HTERT RPE-1 (cell line): ENCODE measurements around the gene CLEC4M.
"Not testable (repeated sequence)": the region's sequence is repeated elsewhere in the genome, so short reads cannot be mapped to it uniquely, and the experiment has no call there.

Source experiments
- in situ Hi-C: fragments of 300-500 bp; cut with MboI; formaldehyde crosslinking; loops from 4 replicates; pipeline ENCODE4 v1.14.3; 2020; ENCODE audit warnings: low sequenced_read_pairs

CLEC4M gene

DNA sequence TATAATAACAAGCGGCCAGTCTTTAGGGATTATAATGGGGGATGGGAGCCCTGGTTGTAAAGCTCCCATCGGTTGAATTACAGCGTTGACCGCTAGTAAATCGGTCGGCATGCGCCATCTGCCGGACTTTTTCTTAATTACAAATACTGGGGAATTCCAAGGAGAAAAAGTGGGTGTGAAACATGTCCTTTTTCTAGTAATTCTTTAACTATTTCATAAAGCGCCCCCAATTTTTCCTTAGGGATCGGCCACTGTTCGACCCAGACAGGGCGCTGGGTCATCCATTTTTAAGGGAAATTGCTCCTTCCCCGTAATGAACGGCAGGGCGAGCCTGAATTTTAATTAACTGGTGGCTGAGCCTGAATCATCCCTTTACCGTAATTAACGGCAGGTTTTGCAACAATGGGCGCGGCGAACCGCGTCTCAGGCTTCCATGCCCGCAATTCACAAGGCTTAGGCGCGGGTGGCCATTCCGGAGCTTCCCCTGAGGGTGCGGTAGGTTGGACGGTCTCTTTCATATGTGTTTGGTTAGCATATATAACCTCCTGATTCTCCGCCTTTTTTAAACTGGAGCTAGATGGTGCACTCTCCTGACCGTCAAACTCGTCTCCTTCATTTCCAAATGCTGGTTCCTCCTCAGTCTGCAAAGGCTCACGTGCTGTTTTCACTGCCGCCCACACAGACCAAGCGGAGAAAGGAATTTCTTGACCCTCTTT, 36.8 kb downstream of the CLEC4M start:
- in situ Hi-C loops, result no loop called here

DNA sequence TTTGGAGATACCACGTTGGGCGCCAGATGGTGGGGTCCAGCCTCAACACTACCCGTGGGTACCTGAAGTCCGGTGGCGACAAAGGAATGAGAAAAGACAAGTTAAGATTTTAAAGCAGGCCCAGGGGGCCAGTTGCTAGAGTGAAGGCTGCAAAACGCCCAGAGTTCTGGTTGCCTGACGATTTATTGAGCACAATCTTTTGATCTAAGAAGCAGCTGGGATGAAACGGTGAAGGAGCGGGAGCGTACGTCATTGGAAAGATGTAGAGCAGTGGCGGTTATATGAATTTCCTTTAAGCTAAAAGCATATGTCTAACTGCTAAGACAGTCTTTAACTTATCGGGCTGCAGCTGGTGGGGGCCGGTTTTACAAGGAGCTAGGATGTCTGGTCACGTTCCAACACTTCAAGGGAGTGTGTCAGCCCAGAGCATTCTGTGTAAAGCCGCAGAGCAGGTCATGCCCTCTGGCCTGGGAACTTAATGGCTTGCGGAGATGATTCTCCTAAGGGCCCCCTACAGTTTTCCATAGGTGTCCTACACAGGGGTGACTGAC, 38.1 kb downstream of the CLEC4M start:
- in situ Hi-C loops, result no loop called here

DNA sequence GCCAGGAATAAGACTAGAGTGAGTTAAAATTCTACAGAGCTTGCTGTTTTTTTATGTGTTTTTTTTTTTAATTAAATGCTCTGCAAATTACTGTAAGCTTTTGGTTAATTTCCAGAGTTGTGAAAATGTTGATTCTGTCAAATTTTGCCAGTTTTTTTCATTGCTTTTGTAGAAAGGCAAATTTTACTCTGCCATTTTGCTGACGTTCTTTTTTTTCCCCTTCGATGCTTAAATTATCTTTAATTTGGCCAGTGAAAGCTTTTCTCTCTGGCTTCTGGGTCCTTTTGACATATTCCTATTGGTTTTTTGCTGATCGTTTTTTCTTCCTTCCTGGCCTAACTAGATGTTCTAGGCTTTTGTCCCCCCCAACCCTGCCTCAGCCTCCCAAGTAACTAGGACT, 43.2 kb downstream of the CLEC4M start:
- in situ Hi-C loops, result no loop called here

DNA sequence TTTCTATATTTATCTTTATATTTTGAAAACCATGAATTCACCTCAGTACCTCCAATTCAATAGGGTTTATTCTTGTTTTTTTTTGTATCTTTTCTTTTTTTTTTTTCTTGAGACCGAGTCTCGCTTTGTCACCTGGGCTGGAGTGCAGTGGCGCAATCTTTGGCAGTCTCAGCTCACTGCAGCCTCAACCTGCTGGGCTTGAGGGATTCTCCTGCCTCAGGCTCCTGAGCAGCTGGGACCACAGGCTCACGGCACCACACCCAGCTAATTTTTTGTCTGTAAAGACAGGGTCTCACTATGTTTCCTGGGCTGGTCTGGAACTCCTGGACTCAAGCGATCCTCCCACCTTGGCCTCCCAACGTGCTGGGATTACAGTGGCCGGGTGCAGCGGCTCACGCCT, 43.8 kb downstream of the CLEC4M start:
- in situ Hi-C loops, result no loop called here

DNA sequence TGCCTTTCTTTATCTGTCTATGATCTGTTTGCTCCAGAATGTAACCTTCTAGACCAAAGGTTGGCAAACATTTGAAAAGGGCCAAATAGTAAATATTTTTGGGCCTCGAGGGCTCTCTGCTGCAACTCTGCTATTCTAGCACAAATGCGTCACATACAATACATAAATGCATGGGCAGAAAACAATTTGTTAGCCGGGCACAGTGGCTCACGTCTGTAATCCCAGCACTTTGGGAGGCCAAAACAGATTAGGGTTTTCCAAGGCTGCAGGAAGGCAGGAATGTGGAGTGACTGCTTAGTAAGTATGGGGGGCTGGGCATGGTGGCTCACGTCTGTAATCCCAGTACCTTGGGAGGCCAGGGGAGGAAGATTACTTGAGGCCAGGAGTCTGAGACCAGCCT, 45.1 kb downstream of the CLEC4M start:
- in situ Hi-C loops, result no loop called here

DNA sequence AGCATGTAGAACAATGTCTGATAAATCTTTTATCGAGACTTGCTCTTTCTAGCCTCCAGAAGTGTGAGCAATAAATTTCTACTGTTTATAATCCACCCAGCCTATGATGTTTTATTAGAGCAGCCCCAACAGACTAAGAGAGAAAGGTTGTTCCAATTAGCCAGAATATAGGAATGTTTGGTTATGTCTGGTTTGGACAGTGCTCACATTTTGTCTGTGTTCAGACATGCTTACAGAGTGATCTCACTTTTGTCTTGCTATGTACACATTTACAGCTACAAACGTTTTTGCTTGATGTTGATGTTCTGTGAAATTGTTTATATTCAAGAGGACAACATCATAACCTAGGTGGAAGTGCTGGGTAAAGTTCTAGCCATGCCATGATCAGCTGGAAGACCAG, 48.9 kb downstream of the CLEC4M start:
- in situ Hi-C loops, result no loop called here

DNA sequence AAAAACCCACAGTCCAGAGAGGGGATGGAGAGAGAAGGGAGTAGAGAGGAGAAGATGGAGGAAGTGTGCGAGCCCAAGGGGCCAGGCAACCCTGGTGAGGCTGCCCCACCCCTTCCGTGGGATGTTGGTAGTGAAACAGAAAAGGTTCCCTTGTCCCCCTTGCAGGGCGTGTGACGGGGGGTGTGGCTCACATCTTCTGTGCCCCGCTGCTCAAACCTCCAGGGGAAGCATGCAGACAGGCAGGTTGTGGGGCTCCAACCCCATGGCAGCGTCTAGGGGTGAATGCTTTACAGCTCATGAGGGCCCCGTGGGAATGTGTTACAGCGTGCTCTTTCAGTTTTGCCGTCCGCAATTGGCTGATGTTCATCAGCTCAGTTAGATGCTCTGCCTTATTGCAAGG, 52.3 kb downstream of the CLEC4M start:
- in situ Hi-C loops, result no loop called here

DNA sequence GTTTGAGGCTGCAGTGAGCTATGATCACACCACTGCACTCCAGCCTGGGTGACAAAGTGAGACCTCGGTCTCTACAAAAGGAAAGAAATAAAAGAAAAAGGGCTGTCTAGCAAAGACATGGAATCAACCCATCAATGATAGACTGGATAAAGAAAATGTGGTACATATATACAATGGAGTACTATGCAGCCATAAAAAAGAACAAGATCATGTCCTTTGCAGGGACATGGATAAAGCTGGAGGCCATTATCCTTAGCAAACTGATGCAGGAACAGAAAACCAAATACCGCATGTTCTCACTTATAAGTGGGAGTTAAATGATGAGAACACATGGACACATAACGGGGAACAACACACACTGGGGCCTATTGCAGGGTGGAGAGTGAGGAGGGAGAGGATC, 53.0 kb downstream of the CLEC4M start:
- in situ Hi-C loops, result not testable (repeated sequence)

DNA sequence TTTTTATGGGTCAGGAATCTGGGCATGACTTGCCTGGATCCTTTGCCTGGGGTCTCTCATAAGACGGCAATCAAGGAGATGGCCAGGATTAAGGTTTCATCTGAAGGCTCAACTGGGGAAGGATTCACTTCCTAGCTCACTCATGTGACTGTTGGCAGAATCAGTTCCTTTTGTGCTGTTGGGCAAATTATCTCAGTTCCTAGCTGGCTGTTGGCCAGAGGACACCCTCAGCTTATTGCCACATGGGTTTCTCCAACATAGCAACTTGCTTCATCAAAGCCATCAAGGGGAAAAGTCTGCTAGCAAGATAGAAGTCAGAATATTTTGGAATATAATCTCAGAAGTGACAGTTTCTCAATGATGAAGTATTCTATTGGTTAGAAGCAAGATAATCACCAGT, 54.8 kb downstream of the CLEC4M start:
- in situ Hi-C loops, result no loop called here

DNA sequence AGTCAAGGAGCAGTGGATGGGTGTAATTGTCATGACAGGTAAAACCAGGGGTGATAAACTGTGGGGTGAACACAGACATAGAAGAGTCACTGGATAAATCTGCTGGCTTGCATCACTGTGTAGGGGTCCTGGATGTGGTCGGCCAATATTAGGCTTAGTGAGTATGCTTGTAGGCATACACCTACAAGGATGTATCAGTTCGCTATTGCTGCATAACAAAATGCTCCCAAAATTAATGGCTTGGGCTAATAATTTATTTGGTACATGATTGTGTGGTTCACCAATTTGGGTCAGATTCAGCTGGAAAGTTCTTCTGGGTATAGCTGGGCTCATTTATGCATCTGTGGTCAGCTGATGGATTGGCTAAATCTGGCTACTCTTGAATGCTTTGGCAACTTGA, 55.8 kb downstream of the CLEC4M start:
- in situ Hi-C loops, result no loop called here
